GM21526 (cell line): ENCODE data around the gene NRAP.

Experiments
- ATAC-seq: cut with Tn5 transposase; IDR thresholded peaks from one replicate; pipeline ENCODE4 v1.9.1; 2021; ENCODE audit warnings: moderate library complexity; ENCODE audit not compliant: unreplicated experiment, low FRiP score

The NRAP gene

DNA sequence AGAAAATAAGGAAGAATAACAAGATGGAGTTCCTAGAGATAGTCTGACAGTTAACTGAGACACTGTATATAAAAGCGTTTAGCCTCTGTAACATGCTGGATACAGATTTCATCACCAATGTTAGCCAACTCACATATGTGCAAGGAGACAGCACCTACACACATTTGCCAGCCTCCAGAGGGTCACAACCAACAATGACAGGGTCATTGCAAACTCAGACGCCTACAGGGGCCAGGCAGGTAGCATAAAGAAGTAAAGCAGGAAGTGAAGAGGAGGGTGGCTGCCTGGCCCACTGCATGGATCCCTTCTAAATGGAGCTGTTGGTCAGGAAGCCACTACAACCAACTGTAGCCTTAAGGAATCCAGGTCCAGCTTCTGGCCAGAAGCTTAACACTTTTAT is 50.4 kb downstream of the NRAP start:
- no peak for ATAC-seq

DNA sequence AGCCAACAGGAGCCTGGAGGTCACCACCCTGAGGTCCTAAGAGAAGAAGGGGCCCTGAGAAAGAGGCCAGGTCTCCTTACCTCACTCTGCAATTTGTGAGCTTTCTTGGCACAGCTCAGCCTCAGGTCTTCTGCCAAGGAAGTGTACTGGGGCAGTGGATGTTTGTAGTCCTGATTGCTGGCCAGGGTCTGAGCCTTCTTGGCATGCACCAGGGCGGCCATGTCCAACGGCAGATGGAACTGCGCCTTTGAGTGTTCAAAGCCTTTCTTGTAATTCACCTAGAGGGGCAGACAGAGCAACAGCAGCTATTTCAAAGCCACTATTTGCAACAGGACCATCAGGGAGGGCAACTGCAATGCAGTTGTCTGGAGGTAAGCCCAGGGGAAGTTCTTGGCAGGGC is 51.7 kb downstream of the NRAP start:
- no peak for ATAC-seq

DNA sequence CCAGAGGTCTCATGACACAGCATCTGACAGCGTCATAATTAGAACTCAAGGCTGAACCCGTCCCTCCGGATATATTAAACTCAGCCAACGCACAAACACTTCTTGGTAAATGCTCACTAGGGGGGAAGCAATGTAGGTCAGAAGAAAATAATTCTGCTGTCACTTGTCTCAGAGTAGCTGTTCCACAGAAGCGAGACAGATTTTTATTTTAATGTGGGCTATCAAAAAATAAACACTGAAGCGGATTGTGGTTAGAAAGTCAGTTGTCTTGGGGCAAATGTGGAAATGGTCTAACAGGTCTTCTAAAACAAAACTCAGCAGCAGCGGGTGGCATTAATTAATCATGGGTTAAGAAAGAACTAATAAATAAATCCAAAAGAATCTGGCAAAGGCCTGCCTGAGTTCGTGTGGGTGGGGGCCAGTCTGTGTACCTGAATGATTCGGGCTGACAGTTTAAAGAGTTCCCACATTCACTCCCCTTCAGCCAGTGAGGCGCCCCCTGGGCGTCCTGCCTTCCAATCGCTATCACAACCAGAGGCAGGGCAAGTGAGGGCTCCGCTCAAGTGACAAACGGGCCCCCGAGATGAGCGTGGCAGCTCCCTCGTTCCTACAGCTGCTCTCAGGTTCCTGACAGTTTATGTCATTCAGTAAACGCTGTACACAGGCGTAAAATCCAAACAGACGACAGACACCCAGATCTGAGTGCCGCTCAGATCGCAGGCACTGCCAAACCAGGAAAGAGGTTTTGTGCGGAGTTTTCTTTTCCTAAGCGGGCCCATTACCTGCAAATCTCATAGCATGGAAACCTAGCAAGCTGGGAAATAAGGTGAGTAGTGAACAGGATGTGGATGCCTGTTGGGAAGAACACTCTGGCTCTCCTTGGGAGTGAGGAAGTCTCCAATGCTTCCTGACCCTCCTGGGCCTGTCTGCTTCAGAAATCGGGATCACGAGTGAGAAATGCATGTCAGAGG is 52.9 kb downstream of the NRAP start:
- no peak for ATAC-seq

DNA sequence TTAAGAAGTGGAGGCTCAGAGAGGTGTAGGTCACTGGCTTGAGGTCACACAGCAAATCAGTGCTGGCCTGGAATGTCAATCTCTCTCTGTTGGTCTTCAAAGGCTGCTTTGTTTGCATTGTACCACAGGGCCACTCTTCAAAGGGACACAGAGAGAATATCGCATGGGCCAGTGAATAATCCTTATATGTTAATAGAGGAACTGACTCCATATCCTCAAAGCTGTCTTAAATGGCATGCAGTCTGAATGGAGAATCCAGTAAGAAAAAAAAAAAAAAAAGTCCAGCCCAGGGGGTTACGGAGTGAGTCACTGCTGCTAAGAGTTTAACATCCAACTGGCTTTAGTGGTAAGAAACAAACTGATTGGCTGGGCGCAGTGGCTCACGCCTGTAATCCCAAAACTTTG is 54.1 kb downstream of the NRAP start:
- no peak for ATAC-seq

DNA sequence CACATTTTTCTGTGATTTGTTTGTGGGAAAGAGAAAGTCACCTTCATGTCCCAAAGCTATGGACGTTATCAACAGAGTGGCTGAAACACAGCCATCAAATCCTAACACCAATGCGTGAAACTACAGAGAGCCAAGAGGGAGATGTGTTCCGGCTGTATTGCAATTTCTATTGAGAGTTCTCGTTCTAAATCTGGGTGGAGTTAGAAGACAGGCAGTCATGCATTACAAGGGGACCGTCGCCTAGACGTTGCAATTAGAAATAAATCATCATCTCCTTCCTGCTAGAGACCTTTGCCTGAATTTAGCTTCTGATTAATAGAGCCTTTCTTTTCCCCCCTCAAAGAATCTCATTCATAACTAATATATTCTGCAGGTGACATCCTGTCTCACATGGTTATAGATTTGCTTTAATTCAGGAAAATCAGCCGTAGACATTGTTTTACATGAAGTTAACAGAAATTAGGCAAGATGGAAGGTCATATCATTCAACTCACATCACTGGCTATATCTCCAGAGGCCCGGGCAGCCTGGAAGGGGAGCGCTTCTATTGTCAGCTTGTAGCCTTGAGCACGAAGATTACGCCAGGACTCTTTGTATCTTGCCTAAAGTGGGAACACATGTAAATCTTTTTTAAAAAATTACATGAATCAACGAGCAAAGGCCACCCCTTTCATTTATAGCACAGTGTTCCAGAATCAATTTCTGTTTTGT is 58.4 kb downstream of the NRAP start:
- no peak for ATAC-seq

DNA sequence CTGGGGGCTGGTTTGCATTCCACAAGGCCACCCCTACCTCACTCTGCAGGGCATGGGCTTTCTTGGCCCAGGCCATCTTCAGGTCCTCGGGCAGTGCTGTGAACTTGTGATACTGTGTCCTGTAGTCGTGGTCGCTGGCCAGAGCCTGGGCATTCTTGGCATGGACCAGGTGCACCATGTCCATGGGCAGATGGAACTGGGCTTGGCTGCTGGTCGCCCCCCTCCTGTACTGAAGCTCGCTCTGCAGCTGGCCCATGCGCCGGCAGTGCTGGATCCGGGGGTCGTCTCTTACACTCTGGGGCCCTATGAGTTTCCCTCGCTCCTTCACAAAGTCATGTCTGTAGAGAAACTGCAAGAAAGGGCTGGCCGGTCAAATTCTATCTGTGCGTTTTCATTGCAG is 59.3 kb downstream of the NRAP start:
- no peak for ATAC-seq

DNA sequence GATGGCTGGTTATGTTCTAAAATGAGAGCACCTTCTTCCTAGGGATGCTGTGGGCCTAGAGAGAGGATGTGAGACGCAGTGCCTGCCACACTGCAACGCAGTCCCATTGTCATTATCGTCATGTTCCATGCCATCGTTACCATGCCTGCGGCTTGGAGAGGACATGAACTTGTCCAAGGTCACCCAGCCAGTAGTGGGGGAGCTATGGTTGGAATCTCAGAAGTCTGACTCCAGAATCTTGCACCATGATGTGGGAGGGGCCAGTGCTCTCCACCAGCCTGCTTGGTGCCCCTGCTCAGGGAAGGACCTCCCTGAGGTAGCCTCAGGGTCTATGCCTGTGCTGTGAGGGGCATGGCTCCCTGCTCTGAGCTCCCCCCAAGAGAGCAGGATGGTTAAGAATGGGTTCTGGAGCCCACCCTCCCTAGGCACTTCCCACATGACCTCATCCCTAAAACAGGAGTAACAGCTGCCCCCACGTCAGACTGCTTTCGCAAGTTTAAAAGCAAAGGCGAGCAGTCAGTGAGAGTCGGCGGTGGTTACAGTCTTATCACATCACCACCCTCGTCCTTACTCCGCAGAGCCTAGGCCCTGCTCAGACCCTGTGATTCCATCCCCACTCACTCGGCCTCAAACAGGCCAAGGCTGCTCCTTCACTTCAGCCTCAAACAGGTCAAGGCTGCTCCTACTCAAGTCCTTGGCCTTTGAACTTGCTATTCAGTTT is 60.6 kb downstream of the NRAP start:
- ATAC-seq, result no peak

DNA sequence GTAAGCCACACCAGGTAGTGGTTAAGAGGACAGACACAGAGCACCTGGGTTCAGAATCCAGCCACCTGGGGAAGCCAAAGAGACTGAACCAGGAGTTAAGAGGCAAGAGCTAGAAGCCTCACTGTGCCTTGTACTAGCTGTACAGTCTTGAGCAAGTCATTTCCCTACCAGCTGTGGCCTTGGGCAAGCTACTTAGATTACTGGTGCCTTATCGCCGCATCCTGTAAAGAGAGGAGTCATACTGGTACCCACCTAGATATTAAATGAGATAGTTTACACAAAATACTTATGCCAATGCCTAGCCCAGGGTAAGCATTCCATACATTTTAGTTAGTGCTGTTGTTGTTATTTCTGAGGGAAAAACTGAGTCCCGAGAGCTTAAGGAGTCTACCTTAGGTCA is 63.3 kb downstream of the NRAP start:
- no peak for ATAC-seq

DNA sequence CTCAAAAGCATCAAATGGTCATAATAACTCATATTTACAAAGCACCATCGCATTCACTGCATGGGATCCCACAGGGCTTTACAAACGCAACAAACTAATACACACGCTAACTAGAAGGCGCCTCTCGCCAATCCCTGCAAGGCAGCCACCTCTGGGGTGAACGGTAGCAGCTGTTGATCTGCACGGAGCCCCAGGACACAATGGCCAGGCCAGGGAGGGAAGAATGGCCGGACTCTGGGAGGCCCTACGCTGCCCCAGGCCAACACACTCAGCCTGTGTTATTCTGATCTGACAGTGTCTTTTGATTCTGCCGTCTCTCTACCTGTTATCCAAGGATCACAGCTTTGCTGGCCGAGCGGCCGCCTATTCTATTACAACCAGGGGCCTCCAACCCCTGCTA is 69.2 kb downstream of the NRAP start:
- no peak for ATAC-seq

DNA sequence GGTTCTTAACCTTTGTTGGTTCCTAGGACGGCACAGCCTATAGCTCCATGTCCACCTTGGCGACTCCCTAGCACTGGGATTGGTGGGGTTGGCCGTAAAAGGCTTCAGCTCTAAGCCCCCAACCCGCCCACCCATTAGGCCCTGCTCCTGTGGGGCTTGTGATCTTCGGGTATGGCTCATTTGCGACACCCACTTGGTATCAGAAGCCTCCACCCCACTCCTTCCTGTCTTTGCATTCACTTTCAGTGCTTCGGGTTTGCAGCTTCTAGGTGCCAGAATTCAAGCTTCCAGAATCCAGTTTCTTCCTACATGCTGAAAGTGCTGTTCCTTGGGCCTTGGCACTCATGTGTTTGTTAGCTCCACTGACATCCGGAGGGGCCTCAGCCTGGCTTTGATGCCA is 71.5 kb downstream of the NRAP start:
- no peak for ATAC-seq

DNA sequence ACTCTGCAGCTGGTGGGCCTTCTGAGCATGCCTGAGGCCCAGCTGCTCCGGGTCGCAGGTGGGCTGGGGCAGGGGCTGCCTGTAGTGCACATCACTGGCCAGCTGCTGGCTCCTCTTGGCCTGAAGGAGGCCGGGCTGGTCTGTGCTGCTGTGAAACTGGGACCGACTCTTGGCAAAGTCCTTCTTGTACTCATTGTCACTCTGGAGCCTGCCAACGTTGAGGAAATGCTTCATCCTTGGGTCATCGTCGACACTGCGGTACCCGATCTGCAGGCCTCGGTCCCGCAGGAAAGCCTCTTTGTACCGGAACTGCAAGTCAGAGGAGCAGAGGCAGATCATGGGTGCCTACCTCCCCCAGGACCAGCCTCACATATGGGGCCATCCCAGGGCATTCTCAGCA is 73.3 kb downstream of the NRAP start:
- ATAC-seq, result no peak

DNA sequence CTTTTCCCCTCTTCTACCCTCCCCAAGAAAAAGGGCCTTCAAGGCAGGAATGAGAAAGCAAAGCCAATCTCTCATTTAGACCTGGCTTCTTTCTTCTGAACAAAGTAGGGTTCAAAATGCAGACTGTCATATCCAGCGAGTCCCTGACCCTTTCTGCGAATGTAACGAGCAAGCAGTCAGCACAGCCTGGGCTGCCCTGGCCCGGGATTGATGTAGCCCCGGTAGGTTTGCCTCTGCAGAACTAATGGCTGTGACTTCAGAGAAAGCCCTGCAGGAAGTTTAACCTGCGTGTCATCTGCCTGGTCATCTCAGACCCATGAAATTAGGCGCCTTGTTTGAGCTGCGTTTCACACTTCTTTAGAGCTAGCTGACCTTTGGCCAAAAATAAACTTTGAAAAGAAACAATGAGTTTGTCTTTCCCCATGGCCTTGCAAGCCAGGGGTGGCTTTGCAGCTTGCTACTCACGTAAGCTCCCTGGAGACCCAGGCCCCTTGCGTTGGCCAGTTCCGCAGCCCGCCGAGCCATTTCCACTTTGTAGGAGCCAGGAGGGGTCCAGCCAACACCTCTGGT is 74.6 kb downstream of the NRAP start:
- no peak for ATAC-seq

DNA sequence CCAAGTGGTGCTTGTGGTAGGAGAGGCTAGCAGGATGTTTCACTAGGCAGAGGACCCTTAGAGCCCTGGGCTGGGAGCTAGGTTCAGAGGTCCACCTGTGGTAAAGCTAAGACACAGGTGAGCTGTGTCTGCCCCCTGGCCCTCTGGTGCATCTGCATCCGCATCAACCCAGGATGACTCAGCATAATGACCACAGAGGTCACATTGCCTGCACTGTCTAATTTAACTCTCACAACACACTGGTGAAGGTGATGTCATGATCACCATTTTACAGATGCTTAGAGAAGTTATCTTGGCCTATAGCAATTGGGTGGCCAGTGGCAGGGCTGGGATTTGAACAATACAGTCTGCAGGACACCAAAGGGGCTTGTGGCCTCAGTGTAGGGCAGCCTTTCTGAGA is 77.9 kb downstream of the NRAP start:
- no peak for ATAC-seq

DNA sequence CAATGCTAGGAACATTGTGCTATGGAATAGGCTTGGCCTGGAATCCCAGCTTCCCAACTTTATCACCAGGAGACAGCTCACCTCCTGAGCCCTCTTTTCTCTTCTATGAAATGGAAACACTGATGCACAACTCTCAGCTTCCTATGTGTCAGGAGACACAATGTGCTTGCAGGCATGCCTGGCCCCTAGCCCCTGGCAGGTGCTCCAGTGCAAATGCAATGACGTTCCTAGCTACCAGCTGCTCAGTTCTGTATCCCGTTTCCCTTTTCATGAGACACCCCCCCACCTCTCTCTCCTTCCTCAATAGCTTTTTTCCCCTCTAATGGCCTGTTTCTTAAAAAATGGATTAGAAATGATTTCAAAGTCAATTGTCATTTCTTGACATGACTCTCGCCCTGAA is 80.3 kb downstream of the NRAP start:
- no peak for ATAC-seq

DNA sequence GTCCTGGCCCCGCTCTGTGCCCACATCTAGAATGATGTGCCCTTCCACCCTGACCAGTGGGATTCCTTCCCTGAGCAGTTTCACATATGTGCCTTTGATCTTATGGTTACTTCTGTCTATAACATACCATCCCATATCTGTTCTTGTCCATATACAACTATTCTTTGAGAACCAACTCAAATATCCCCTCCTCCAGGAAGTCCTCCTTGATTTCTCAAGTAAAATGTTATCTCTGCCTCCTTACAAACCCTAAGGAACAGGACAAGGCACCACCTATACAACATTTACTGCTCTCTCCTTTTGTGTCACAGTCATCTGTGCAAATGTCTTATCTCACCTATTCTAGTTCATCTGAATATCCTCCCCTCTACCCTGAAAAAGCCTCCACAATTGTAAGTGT is 82.7 kb downstream of the NRAP start:
- no peak for ATAC-seq

DNA sequence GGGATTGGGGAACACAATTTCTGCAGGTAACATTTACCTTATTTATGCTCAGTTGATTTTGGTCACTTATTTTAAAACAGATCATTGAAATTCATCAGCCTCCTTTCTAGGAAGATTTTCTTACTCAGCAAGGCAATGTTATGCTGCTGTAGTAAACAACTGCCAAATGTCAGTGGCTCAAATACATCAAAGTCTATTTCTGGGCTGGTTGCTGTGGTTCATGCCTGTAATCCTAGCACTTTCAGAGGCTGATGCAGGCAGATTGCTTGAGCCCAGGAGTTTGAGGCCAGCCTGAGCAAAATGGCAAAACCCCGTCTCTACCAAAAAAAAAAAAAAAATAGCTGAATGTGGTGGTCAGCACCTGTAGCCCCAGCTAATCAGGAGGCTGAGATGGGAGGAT is 85.1 kb downstream of the NRAP start:
- ATAC-seq, result no peak

DNA sequence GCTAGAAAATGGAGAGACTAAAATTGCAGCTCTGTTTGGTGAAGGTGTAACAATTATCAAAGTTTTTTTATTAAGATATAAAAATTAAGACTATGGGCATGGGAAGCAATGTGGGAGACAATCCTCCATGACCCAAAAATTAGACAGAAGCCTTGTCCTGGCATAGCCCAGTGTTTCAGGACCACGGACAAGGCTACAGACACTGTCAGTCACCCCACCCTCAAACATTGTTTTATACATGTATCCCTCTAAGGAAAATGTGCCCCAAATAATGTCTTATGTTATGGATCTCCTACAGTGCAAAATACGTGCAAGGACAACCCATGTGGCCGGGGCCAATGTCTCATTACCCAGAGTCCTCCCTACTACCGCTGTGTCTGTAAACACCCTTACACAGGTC is 87.0 kb downstream of the NRAP start:
- ATAC-seq, result no peak

DNA sequence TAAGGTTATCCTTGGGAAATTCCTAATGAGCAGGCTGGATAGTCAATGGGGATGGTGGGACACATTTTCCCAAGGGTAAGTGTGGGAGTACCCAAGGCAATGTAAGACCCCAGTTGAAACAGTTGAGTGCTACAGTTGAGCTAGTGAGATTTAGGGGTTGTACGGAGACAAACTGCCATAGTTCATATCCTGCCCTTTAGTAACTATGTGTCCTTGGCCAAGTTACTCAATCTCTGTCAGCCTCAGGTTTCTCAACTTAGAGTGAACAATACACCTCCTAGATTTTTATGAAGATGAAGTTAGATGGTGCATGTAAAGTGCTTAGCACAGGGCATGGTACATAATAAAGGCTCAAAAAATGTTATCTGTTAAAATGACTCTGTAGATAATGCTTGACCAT is 90.5 kb downstream of the NRAP start:
- ATAC-seq, result no peak

DNA sequence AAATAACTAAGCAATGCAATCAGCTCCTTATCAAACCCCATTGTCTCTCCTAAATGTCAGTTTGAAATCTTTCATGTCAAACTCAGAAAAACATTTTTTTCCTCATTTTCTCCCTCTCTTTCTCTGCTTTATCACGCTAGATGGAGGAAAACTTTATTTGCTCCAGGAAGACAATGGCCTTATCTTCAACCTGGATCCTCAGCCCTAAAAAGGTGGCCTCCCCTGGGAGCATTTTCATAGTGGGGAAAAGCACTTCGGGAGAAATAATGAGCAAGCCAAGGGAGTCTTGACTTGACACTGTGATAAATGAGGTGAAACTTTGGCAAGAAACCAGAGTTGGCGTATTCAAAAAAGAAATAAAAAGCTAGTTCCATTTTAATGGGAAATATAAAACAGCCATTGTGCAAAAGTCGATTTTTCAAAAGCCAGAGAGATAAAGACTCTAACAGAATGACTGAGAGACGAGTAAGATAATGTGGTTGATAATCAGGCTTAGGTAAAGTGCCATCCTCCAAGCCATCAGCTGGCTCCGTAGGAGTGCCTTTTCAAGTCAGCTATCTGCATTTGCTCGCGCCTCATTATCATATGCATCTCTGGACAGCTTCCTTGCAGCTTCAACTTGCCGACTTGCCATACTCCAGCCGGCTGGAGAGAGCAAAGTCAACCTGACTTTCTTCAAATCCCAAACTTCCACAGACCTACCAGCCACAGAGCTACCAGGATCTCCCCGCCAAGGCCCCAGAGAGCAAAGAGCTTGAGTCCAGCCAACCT is 91.1 kb downstream of the NRAP start:
- ATAC-seq, result no peak

DNA sequence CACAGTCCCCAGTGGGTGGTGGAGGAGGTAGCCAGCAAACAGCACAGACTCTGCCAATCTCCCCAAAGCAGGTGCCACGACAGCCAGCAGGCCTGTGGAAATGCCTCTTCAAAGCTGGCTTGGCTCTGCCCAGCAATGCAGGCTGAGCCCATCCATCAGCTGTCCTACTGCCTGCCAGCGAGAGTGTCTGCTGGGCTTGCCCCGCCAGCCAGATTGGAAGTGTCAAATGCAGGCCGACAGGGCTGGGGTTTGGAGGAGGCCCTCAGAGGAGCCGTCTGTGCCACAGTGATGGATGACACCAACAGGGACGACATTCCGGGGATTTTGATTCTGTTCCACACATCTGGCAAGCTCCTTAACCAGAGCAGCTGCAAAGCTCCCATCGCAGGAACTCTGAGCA is 94.3 kb downstream of the NRAP start:
- no peak for ATAC-seq
